ENCODE results near the gene STPG2.

DNA sequence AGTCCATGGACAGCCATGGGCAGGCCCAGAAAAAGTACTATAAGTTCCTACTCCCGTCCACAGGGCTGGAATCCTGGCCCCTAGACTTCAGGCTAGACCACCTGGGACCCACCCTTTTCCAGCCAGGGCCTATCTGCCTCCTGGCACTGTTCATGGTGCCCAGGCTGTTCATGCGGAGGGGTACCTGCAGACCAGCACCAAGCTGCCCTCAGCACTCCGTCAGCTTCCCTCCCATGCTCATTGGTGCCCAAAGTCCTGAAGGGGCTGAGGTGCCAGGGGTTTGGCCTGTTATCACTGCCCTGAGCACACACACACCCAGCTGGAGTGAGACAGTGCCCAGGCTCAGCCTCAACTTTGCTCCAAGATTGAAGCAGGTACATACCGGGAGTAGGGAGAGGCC, 477.7 kb downstream of the STPG2 start:
- TF ChIP-seq, protein P1, sequence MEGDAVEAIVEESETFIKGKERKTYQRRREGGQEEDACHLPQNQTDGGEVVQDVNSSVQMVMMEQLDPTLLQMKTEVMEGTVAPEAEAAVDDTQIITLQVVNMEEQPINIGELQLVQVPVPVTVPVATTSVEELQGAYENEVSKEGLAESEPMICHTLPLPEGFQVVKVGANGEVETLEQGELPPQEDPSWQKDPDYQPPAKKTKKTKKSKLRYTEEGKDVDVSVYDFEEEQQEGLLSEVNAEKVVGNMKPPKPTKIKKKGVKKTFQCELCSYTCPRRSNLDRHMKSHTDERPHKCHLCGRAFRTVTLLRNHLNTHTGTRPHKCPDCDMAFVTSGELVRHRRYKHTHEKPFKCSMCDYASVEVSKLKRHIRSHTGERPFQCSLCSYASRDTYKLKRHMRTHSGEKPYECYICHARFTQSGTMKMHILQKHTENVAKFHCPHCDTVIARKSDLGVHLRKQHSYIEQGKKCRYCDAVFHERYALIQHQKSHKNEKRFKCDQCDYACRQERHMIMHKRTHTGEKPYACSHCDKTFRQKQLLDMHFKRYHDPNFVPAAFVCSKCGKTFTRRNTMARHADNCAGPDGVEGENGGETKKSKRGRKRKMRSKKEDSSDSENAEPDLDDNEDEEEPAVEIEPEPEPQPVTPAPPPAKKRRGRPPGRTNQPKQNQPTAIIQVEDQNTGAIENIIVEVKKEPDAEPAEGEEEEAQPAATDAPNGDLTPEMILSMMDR (IDR thresholded peaks at IDR 0.05), result no peak
- TF ChIP-seq SIN3A (IDR thresholded peaks at IDR 0.05; ENCODE audit: borderline replicate concordance, insufficient read depth, low read depth, low read length), result no peak

Measured in Panc1 (cell line).